Hindlimb muscle (tissue), 1 donor: Measurements from ENCODE around the gene IGF1R. TPM values are rescaled to one million over a fixed set of nuclear protein-coding genes. Genes with fewer than 3 reads are reported as not detected.
A peak's percentile ranks its signal among the peaks of the same experiment; 100 is the strongest.

Experiments
- DNase-seq: peaks from one replicate; pipeline ENCODE4 v3.0.0-alpha.2; 2013
- polyA plus RNA-seq: library from polyadenylated mRNA; unstranded; fragments of 120-200 nt; gene quantifications from one replicate; pipeline ENCODE4 v1.2.1, GENCODE V29; 2013; ENCODE audit not compliant: insufficient read length

IGF1R gene
- polyA plus RNA-seq, 1 donor, result 18.3 TPM

DNA sequence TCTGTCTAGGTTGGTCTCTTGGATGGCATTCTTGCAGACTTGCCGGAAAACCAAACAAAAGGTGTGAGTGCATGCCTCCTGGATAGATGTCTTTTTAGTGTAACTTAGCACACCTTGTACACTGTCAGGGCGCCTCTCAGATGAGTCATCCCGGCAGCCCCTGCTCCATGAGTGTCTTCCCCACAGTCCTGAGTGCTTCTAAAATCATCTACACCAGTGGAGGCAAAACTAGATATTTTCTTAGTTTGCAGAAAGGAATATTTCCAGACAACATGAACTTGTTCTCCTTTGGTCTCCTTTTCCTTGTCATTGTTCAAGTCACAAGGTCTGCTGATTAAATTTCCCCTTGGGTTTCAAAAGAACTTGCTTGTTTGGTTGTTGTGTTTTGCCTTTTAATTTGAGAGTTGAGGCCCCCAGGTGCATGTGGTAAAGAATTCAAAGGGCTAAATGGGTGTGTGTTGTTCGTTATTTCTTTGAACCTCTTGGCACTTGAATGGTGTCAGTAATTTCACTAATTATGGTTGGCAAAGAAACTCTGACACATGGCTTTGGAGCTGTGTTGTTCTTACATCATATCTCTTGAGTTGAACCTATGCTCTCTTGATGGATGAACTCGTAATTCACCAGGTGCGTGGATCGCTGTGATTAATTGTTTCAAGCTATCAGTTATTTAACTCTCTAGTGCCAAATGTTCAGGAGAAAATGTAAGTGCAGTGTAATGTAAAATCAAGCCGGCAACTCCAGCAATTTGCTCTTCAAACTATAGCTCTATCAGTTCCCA lies 98.2 kb downstream of the IGF1R start:
- DNase-seq, result no peak

- no peak for DNase-seq
Observed at GRCh38 chr15:98751767-98752166, 103.4 kb downstream of the IGF1R start.

GRCh38 chr15:98753726-98754656 lies 105.7 kb downstream of the IGF1R start:
- peak; percentile 11 for DNase-seq

DNA sequence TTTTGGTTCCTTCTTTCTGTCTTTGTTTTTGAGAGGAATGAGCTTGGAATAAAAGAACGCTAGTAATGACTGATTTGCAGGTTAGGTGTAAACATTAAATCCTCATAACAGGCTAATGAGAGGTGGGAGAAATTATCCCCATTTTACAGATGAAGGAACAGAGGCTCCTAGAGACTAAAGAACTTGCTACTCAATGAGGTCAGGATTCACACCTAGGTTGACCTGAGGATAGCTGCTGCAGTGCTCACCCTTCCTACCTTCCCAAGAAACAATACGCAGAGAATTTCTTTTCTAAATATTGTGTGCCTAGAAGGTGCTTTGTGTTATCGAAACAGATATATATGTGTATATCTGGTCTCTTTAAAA lies 106.3 kb downstream of the IGF1R start:
- DNase-seq, result no peak

- DNase-seq, result no peak
Observed at GRCh38 chr15:98755138-98755537, 106.8 kb downstream of the IGF1R start.

GRCh38 chr15:98755781-98756180 lies 107.4 kb downstream of the IGF1R start:
- no peak for DNase-seq

- no peak for DNase-seq
Observed at GRCh38 chr15:98758224-98758623, 109.9 kb downstream of the IGF1R start.

DNA sequence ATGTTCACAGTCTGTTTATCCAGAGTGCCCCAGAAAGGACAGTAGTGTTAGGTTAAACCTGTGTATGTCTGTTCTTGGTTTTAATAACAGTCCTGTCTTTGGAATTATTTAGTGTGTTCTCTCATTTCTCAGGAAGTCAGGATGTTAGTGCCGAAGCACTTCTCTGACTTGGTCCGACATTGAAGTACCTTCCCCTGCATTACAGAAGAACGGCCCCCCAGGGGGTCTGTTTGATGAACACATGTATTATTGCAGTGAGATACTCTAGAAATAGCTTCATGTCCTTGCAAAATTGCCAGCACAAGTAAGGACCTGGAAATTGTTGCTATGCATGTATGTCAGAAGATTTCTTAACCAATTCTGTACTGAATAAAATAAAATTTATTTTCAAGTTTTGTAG lies 110.9 kb downstream of the IGF1R start:
- DNase-seq, result no peak

GRCh38 chr15:98760112-98760826 lies 111.9 kb downstream of the IGF1R start:
- no peak for DNase-seq

GRCh38 chr15:98760975-98761374 lies 112.6 kb downstream of the IGF1R start:
- DNase-seq, result no peak

- no peak for DNase-seq
Observed at GRCh38 chr15:98763179-98763578, 114.8 kb downstream of the IGF1R start.

DNA sequence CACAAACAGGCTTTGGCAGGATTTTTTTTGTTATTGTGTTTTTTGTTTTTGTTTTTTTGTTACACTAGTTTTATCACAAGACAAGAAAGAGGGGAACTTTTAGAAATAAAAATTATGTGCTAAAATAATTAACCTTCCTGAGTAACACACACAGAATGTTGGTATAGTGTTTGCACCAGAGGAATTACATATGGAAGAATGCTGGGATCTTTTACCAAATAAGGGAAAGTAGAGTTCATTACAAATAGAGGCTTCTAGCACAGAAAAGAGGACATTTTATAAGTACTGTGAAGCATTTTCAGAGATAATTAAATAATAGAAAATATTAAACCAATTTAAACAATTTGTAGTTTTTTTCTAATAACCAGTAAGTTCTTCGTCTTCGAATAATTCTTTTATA lies 116.0 kb downstream of the IGF1R start:
- no peak for DNase-seq

DNA sequence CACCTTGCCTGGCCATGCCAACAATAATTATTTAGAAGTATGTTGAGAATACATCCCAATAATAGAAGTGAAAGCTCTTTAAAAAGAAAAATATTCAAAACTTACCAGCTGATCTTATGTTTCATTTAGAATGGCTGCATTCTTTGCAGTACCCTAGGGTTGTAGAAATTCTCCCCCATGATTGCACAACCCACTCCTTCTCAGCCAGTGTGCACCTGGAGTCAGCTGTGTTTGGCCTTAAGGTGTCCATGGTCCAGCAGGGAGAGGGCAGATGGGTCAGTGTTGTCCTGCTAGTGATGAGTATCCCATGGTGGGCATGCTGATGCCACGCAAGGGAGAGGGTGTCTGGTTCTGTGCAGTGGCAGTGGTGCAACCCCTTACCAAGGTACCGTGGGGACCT lies 117.3 kb downstream of the IGF1R start:
- DNase-seq, result no peak

DNA sequence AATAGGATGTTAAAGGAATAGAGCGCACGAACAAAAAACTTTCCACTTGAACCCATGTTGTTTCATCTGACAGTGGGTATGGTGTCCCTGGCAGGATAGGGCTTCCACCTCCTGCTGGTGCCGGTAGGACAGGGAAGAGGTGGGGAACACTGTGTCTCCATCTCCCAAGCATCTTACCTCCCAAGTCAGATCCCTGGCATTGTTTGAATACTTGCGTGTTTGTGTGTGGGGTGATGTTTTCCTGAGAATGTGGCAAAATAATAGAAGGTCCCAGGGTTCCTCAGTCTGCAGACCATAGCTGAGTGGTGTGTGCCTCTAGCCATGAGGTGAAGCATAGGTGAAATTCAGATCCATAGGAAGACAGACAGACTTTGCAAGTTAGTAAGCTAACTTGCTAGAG lies 119.4 kb downstream of the IGF1R start:
- DNase-seq, result no peak

GRCh38 chr15:98769867-98770266 lies 121.5 kb downstream of the IGF1R start:
- DNase-seq, result no peak

GRCh38 chr15:98770984-98771383 lies 122.6 kb downstream of the IGF1R start:
- DNase-seq, result no peak

GRCh38 chr15:98771541-98771940 lies 123.2 kb downstream of the IGF1R start:
- no peak for DNase-seq

DNA sequence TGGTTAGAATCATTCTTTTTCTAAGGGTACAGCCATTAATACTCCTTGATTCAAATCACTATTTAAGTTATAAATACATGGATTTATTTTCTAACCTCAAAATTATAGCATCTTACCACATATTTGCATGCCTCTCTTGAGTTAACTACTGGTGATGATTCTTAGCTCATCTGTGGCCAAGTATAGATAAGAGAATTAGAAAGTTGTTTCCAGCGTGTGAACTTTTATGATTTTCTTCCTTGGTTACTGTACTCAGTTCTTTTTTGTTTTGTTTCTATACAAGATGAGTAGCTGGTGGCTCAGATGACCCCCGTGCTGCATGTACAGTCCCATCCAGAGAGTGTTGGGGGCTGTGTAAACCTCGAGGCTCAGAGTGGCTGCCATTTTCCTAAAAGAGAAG lies 124.6 kb downstream of the IGF1R start:
- no peak for DNase-seq

- DNase-seq, result no peak
Observed at GRCh38 chr15:98773616-98774015, 125.3 kb downstream of the IGF1R start.

DNA sequence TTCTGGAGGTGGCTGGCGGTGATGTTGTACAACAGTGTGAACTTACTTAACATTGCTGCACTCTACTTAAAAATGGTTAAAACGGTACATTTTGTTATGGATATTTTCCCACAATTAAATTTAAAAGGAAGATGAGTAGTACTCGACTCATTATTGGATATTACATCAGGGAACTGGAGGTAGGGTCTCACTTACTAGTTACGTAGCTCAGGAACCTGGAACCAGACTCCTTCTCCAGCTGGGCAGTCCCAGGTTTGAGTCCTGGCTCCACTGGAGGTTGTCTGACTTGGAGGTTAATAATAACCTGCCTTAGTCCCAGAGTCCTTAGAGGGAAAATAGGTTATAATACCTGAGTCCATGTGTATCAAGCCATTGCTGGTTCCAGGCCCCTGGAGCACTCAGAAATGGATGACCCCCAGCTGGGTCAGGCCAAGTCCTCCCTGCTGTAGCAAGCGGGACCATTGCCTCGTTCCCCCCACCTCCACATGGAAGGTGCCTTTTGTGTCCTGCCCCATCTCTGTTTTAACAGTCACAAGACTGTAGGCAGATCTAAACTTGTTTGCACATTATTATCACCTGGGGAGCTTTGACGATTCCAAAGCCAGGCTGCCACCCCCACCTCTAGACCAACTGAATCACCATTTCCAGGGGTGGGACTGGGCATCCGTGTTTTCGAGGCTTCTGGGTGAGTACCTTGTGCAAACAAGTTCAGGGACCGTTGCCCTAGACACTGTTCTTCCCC lies 126.6 kb downstream of the IGF1R start:
- no peak for DNase-seq

- DNase-seq, result no peak
Observed at GRCh38 chr15:98775498-98776230, 127.3 kb downstream of the IGF1R start.
